Panc1 (cell line): ENCODE results near the gene TOP3A. TPM values are rescaled to one million over a fixed set of nuclear protein-coding genes. Genes with fewer than 3 reads are reported as not detected.
A peak's percentile ranks its signal among the peaks of the same experiment; 100 is the strongest.

Experiments
- ATAC-seq: fragments of 200-7000 bp; cut with Tn5 transposase; 2 replicates; pipeline ENCODE4 v1.9.1; 2020; ENCODE audit warnings: mild to moderate bottlenecking, moderate library complexity
- BruUV-seq: library from RNA; stranded (reverse); fragments of 400-500 nt; replicated peaks from 2 replicates; lab custom pipeline; 2021; lab: Mats Ljungman, UMichigan
- CTCF ChIA-PET: fragments of 300-600 bp; sonication (Branson Sonifier 250); formaldehyde crosslinking; loops from one replicate; lab custom pipeline; 2022; ENCODE audit warnings: antibody characterized with exemption; lab: Charles Lee
- POLR2A ChIA-PET: fragments of 300-600 bp; sonication (Branson Sonifier 250); formaldehyde crosslinking; loops from one replicate; lab custom pipeline; 2022; ENCODE audit warnings: antibody characterized with exemption; lab: Charles Lee
- DNase-seq: peaks from one replicate; pipeline ENCODE4 v3.0.0-alpha.2; 2010; ENCODE audit warnings: low read depth, low spot score
- H3K27ac ChIP-seq: 2 replicates; pipeline ENCODE4 v1.5.1; 2011; ENCODE audit warnings: mild to moderate bottlenecking, low read length, inconsistent platforms
- H3K27me3 ChIP-seq: fragments of 200-500 bp; sonication (Bioruptor generic); 2 replicates; pipeline ENCODE4 v1.6.0; 2014; ENCODE audit warnings: low read length, inconsistent platforms; ENCODE audit not compliant: control insufficient read depth, insufficient read depth
- H3K36me3 ChIP-seq: fragments of 200-500 bp; sonication (Bioruptor generic); 2 replicates; pipeline ENCODE4 v1.5.1; 2014; ENCODE audit warnings: inconsistent platforms, mild to moderate bottlenecking, low read length, moderate library complexity; ENCODE audit not compliant: control insufficient read depth, insufficient read depth
- H3K4me1 ChIP-seq: 2 replicates; pipeline ENCODE4 v1.5.1; 2011; ENCODE audit warnings: inconsistent platforms, mild to moderate bottlenecking, low read length, moderate library complexity; ENCODE audit not compliant: control insufficient read depth, insufficient read depth
- H3K4me3 ChIP-seq, 2 experiments: 2 replicates each; pipeline ENCODE4 v1.5.1; 2011 to 2012; ENCODE audit warnings: low read depth in 2 of 2, low read length in 2 of 2, mild to moderate bottlenecking in 2 of 2, inconsistent platforms in 1 of 2, moderate library complexity in 1 of 2
- H3K9me3 ChIP-seq: fragments of 200-500 bp; sonication (Bioruptor generic); 2 replicates; pipeline ENCODE4 v1.5.1; 2014; ENCODE audit warnings: low read depth, mild to moderate bottlenecking, inconsistent platforms, low read length, moderate library complexity; ENCODE audit not compliant: control insufficient read depth, insufficient read depth
- CTCF ChIP-seq: fragments of 450-650 bp; IDR thresholded peaks from 2 replicates; pipeline ENCODE4 v1.5.1; 2017; ENCODE audit warnings: mild to moderate bottlenecking
- POLR2AphosphoS5 ChIP-seq: IDR thresholded peaks from 2 replicates; pipeline ENCODE4 v1.6.1; 2012; ENCODE audit warnings: mild to moderate bottlenecking, low read depth, low read length, moderate library complexity
- REST ChIP-seq, 2 experiments: IDR thresholded peaks; 2 replicates each; pipeline ENCODE4 v1.6.1; 2011 to 2012; ENCODE audit warnings: low read depth in 2 of 2, control low read depth in 1 of 2, low read length in 1 of 2, mild to moderate bottlenecking in 1 of 2, moderate library complexity in 1 of 2; ENCODE audit not compliant: insufficient read depth in 1 of 2
- SIN3A ChIP-seq: IDR thresholded peaks from 2 replicates; pipeline ENCODE4 v1.6.1; 2012; ENCODE audit warnings: low read depth, mild to moderate bottlenecking, low read length, moderate library complexity, borderline replicate concordance; ENCODE audit not compliant: insufficient read depth
- TCF7L2 ChIP-seq: IDR thresholded peaks from 2 replicates; pipeline ENCODE4 v1.6.1; 2011; ENCODE audit warnings: mild to moderate bottlenecking, low read depth, low read length, inconsistent platforms
- in situ Hi-C: cut with HindIII; loops from 2 replicates; pipeline ENCODE4 v1.10.0; 2016; ENCODE audit warnings: low sequenced_read_pairs, low pct_unique_long_range_greater_than_20kb
- intact Hi-C: fragments of 100-400 bp; cut with micrococcal nuclease; formaldehyde crosslinking; loops from one replicate; pipeline ENCODE4 v1.10.0; 2022; ENCODE audit not compliant: unreplicated experiment
- total RNA-seq: library from RNA; stranded (reverse); gene quantifications from one replicate; pipeline ENCODE4 v1.2.1, GENCODE V29; 2021; ENCODE audit not compliant: unreplicated experiment

TOP3A gene
- total RNA-seq, 1 experiment from 2014 or later = 49.3 TPM

- in situ Hi-C loops = no loop called here
- ChIA-PET CTCF (no interaction called here), POLR2A (no interaction called here)
- ATAC-seq (no peak), DNase-seq (no peak)
- H3K27me3 ChIP-seq = no peaks in the 10 kb centered on the region
- H3K4me1 ChIP-seq = peaks cover 23% of the 10 kb centered on the region
- intact Hi-C loops = no loop called here
- BruUV-seq = no TSS peak
- H3K36me3 ChIP-seq = peaks cover 2% of the 10 kb centered on the region; the same call in 1 of the 2 replicates
- no peak for TF ChIP-seq TCF7L2
- TF ChIP-seq CTCF = no peak
- TF ChIP-seq REST (IDR thresholded peaks at IDR 0.05; ENCODE audit: insufficient read depth in 1 of 2, low read depth in 2 of 2, low read length in 1 of 2) = no peak
- TF ChIP-seq POLR2AphosphoS5 = no peak
- TF ChIP-seq SIN3A = no peak
- no peak overlapping the region for H3K27ac ChIP-seq
- no peaks in the 10 kb centered on the region for H3K9me3 ChIP-seq
- H3K4me3 ChIP-seq = peak overlapping the region; percentile 27 to 54
These were observed 3.3 kb upstream of the TOP3A start for GRCh38 chr17:18318117-18318516.

GRCh38 chr17:18315961-18316360 is 1.2 kb upstream of the TOP3A start:
- ChIA-PET POLR2A (no interaction called here), CTCF (no interaction called here)
- in situ Hi-C loops = no loop called here
- no TSS peak for BruUV-seq
- DNase-seq (no peak), ATAC-seq (no peak)
- H3K36me3 ChIP-seq = peaks cover 2% of the 10 kb centered on the region
- intact Hi-C loops = no loop called here
- peak overlapping the region; percentile 85 for H3K27ac ChIP-seq
- no peaks in the 10 kb centered on the region for H3K9me3 ChIP-seq
- TF ChIP-seq REST (IDR thresholded peaks at IDR 0.05; ENCODE audit: insufficient read depth in 1 of 2, low read depth in 2 of 2, low read length in 1 of 2) (no peak), TCF7L2 (no peak), SIN3A (no peak), CTCF (no peak), POLR2AphosphoS5 (no peak)
- H3K4me3 ChIP-seq = peak overlapping the region; percentile 74 to 96
- H3K4me1 ChIP-seq = peaks cover 23% of the 10 kb centered on the region
- H3K27me3 ChIP-seq = no peaks in the 10 kb centered on the region
